ENCODE data around the gene RPL28.

RPL28 gene

GRCh38 chr19:55384920-55385723 is 610 bp upstream of the RPL28 start:
- TF ChIP-seq POLR2AphosphoS5 (IDR thresholded peaks at IDR 0.05; ENCODE audit: low read depth, low read length) (no peak; the same call in 1 of the 2 replicates), REST (IDR thresholded peaks at IDR 0.05; ENCODE audit: insufficient read depth in 1 of 2, low read depth in 2 of 2, low read length in 2 of 2) (no peak), FOXP2 (optimal IDR thresholded peaks at IDR 0.05; ENCODE audit: borderline replicate concordance, extremely low read depth, extremely low read length, insufficient read depth) (no peak), TAF1 (IDR thresholded peaks at IDR 0.05; ENCODE audit: borderline replicate concordance, insufficient read depth, low read length) (0 out of 2 replicates have a peak, but pooled peaks have one; percentile 32), SIN3A (IDR thresholded peaks at IDR 0.05; ENCODE audit: borderline replicate concordance, insufficient read depth, low read length) (no peak)

DNA sequence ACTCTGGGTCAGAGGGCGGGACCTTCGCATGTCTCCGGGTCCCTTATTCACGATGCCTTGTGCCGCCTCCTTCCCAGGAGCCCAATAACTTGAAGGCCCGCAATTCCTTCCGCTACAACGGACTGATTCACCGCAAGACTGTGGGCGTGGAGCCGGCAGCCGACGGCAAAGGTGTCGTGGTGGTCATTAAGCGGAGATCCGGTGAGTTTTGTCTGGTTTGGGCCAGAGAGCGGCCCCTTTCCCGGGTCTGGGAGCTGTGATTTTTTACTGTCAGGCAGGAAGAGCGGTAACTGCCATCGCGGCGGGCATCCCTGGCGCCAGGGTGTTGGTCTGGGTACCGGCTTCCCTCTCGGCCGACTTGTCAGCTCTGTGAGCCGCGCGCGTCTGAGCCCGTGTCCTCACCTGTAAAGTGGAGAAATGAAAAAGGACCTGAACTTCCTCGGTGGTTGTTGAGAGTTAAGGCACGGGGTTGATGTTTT is 800 bp downstream of the RPL28 start:
- TF ChIP-seq TAF1 (IDR thresholded peaks at IDR 0.05; ENCODE audit: borderline replicate concordance, insufficient read depth, low read length) = no peak
- TF ChIP-seq REST (IDR thresholded peaks at IDR 0.05; ENCODE audit: insufficient read depth in 1 of 2, low read depth in 2 of 2, low read length in 2 of 2) = no peak
- no peak for TF ChIP-seq SIN3A (IDR thresholded peaks at IDR 0.05; ENCODE audit: borderline replicate concordance, insufficient read depth, low read length)
- TF ChIP-seq FOXP2 (optimal IDR thresholded peaks at IDR 0.05; ENCODE audit: borderline replicate concordance, extremely low read depth, extremely low read length, insufficient read depth) = no peak
- TF ChIP-seq POLR2AphosphoS5 (IDR thresholded peaks at IDR 0.05; ENCODE audit: low read depth, low read length) = no peak

DNA sequence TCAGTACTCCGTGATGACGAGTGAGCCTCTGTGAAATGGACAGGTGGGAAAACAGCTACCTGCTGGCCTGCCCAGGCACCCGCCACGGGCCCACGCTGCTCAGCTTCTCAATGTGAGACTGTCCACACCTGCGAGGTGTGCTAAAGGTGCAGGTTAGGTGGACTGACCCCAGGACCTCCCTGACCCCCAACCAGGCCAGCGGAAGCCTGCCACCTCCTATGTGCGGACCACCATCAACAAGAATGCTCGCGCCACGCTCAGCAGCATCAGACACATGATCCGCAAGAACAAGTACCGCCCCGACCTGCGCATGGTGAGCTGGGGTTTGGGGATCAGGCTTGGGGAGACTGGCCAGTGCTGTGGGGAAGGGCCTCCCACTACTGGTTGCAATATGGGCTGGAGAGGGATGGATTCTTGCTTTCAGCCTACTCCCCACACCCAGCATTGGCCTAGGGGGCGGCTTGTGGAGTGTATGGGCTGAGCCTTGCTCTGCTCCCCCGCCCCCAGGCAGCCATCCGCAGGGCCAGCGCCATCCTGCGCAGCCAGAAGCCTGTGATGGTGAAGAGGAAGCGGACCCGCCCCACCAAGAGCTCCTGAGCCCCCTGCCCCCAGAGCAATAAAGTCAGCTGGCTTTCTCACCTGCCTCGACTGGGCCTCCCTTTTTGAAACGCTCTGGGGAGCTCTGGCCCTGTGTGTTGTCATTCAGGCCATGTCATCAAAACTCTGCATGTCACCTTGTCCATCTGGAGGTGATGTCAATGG is 2.2 kb downstream of the RPL28 start:
- no peak for TF ChIP-seq TAF1 (IDR thresholded peaks at IDR 0.05; ENCODE audit: borderline replicate concordance, insufficient read depth, low read length)
- TF ChIP-seq REST (IDR thresholded peaks at IDR 0.05; ENCODE audit: insufficient read depth in 1 of 2, low read depth in 2 of 2, low read length in 2 of 2) = no peak
- TF ChIP-seq FOXP2 (optimal IDR thresholded peaks at IDR 0.05; ENCODE audit: borderline replicate concordance, extremely low read depth, extremely low read length, insufficient read depth) = no peak
- no peak for TF ChIP-seq POLR2AphosphoS5 (IDR thresholded peaks at IDR 0.05; ENCODE audit: low read depth, low read length)
- TF ChIP-seq SIN3A (IDR thresholded peaks at IDR 0.05; ENCODE audit: borderline replicate concordance, insufficient read depth, low read length) = no peak

DNA sequence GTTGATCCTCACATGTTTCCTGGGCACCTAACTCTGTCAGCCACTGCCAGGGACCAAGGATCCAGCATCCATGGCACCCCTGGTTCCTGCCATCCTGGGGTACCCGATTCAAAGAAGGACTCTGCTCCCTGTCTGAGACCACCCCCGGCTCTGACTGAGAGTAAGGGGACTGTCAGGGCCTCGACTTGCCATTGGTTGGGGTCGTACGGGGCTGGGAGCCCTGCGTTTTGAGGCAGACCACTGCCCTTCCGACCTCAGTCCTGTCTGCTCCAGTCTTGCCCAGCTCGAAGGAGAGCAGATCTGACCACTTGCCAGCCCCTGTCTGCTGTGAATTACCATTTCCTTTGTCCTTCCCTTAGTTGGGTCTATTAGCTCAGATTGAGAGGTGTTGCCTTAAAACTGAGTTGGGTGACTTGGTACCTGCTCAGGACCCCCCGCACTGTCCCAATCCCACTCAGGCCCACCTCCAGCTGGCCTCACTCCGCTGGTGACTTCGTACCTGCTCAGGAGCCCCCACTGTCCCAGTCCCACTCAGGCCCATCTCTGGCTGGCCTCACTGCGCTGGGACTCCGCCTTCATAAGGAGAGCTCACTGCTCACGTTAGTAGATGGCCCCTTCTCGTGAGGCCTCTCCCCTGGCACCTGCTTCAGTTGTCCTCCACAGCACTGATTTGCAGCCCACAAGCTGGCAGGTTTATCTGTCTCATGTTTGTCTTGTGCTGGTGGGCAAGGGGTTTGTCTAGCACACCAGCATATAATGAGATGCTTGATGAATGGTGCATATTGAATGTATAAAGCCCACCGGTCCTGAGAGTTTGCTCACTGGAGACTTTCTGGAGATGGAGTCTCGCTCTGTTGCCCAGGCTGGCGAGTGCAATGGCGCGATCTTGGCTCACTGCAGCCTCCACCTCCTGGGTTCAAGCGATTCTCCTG is 3.9 kb downstream of the RPL28 start:
- TF ChIP-seq REST (IDR thresholded peaks at IDR 0.05; ENCODE audit: insufficient read depth in 1 of 2, low read depth in 2 of 2, low read length in 2 of 2) = no peak
- no peak for TF ChIP-seq TAF1 (IDR thresholded peaks at IDR 0.05; ENCODE audit: borderline replicate concordance, insufficient read depth, low read length)
- no peak for TF ChIP-seq FOXP2 (optimal IDR thresholded peaks at IDR 0.05; ENCODE audit: borderline replicate concordance, extremely low read depth, extremely low read length, insufficient read depth)
- TF ChIP-seq SIN3A (IDR thresholded peaks at IDR 0.05; ENCODE audit: borderline replicate concordance, insufficient read depth, low read length) = no peak
- TF ChIP-seq POLR2AphosphoS5 (IDR thresholded peaks at IDR 0.05; ENCODE audit: low read depth, low read length) = no peak; the same call in none of the 2 replicates

All from PFSK-1 (cell line).